Psoas muscle (tissue), 8 donors: ENCODE measurements around the gene B3GNT9. TPM values are rescaled to one million over a fixed set of nuclear protein-coding genes. Genes with fewer than 3 reads are reported as not detected.
A peak's percentile ranks its signal among the peaks of the same experiment; 100 is the strongest.

Source experiments
- ATAC-seq, 4 donors: fragments of 200-7000 bp; cut with Tn5 transposase; one replicate each; pipeline ENCODE4 v1.9.1; 2020; ENCODE audit warnings: moderate library complexity in 3 of 4, mild to moderate bottlenecking in 2 of 4
- DNase-seq, 2 donors: peaks; one replicate each; pipeline ENCODE4 v3.0.0-alpha.2; 2020
- H3K27ac ChIP-seq: fragments of 200-600 bp; one replicate; pipeline ENCODE4 v1.8.0; 2022
- H3K27me3 ChIP-seq, 3 donors: fragments of 200-600 bp in 1 of 3; one replicate each; pipeline versions ENCODE4 v1.6.1 to v1.8.0; 2013 to 2022; ENCODE audit warnings: low read length in 2 of 3, mild to moderate bottlenecking in 2 of 3, moderate library complexity in 1 of 3; ENCODE audit not compliant: insufficient read depth in 3 of 3
- H3K36me3 ChIP-seq, 2 donors: fragments of 200-600 bp in 1 of 2; one replicate each; pipeline versions ENCODE4 v1.6.1 to v1.8.0; 2013 to 2022; ENCODE audit warnings: low read depth in 1 of 2, mild to moderate bottlenecking in 1 of 2, moderate library complexity in 1 of 2; ENCODE audit not compliant: insufficient read depth in 1 of 2
- H3K4me1 ChIP-seq: fragments of 200-600 bp; one replicate; pipeline ENCODE4 v1.8.0; 2022
- H3K4me3 ChIP-seq: fragments of 200-600 bp; one replicate; pipeline ENCODE4 v1.8.0; 2022; ENCODE audit warnings: mild to moderate bottlenecking
- H3K9me3 ChIP-seq: fragments of 200-600 bp; one replicate; pipeline ENCODE4 v1.8.0; 2022
- CTCF ChIP-seq: fragments of 200-600 bp; IDR thresholded peaks from one replicate; pipeline ENCODE4 v1.8.0; 2022; ENCODE audit warnings: antibody characterized with exemption
- WGBS, 3 donors: extraction: QIAGEN DNeasy Blood & Tissue Kit; methylation state at CpG; one replicate each; pipeline versions ENCODE4 v1.1.6 to v1.1.7; 2013; 5-methylcytosine and 5-hydroxymethylcytosine counted together
- intact Hi-C, 2 donors: fragments of 100-400 bp; cut with DNase I; formaldehyde crosslinking; loops; one replicate each; pipeline versions ENCODE4 v1.11.0 to v1.14.2; 2022
- polyA plus RNA-seq, 3 donors: library from polyadenylated mRNA; stranded (reverse); fragments of 200-250 nt; gene quantifications; one replicate each; pipeline ENCODE4 v1.2.3, GENCODE V29; 2013
- total RNA-seq, 4 donors: library from RNA; stranded (reverse); fragmentation: NEBNext Ultra II Directional in 2 of 4; extraction: Animal tissue kit (Norgen Biotek cat#: 25700) in 2 of 4; gene quantifications; one replicate each; pipeline versions ENCODE4 v1.2.1 to v1.2.4, GENCODE V29; 2021 to 2023
- donor health status: healthy with polysubstance abuse.
- donor health status: DM: no; HTN: no; CAD: no; lungs with moderate emphysema.
- donor health status: Bipolar disorder and iron deficiency.
- donor health status: healthy.
- donor health status: DM: yes; HTN: yes; CAD: no.
- donor health status: DM: no; HTN: no; CAD: no.
- donor health status: DM: no; HTN: no; CAD: no.
- donor health status: DM: yes; HTN: yes; CAD: no.

Gene B3GNT9
- total and polyA plus RNA-seq, 7 donors, result 0.69 to 4.1 (median 1.2) TPM

- ATAC-seq (no peak), DNase-seq (no peak)
- H3K4me1 ChIP-seq, result peaks cover 41% of the 10 kb centered on the region
- H3K27ac ChIP-seq, result no peak overlapping the region
- WGBS, 3 donors, result 36 to 43% (median 37%) methylated on average over 2 of the region's 2 CpGs
- H3K36me3 ChIP-seq, result no peaks in the 10 kb centered on the region
- intact Hi-C loops, result no loop called here
- H3K27me3 ChIP-seq, result no peaks in the 10 kb centered on the region
- H3K9me3 ChIP-seq, result no peaks in the 10 kb centered on the region
- TF ChIP-seq CTCF, result no peak
- H3K4me3 ChIP-seq, result no peak overlapping the region
Measured at GRCh38 chr16:67181346-67181745, 30.5 kb upstream of the B3GNT9 start.

GRCh38 chr16:67180166-67180565 lies 29.4 kb upstream of the B3GNT9 start:
- Histone ChIP-seq H3K36me3 (peaks cover 0 to 6% of the 10 kb centered on the region in 2 donors), H3K4me1 (peaks cover 35% of the 10 kb centered on the region), H3K27me3 (no peaks in the 10 kb centered on the region), H3K4me3 (no peak overlapping the region), H3K9me3 (no peaks in the 10 kb centered on the region), H3K27ac (no peak overlapping the region)
- 89 to 95% (median 94%) methylated on average over 15 to 16 of the region's 16 CpGs for WGBS, 3 donors
- no peak for ATAC-seq
- no peak for TF ChIP-seq CTCF
- intact Hi-C loops, result no loop called here
- no peak for DNase-seq

- Histone ChIP-seq H3K9me3 (no peaks in the 10 kb centered on the region), H3K27ac (no peak overlapping the region), H3K36me3 (peaks cover 0 to 10% of the 10 kb centered on the region in 2 donors), H3K4me1 (peaks cover 35% of the 10 kb centered on the region), H3K4me3 (no peak overlapping the region), H3K27me3 (no peaks in the 10 kb centered on the region)
- DNase-seq, result no peak
- ATAC-seq, result no peak
- 86 to 90% (median 90%) methylated on average over 13 of the region's 13 CpGs for WGBS, 3 donors
- intact Hi-C loops, result no loop called here
- TF ChIP-seq CTCF, result no peak
Measured at GRCh38 chr16:67179421-67180080, 28.8 kb upstream of the B3GNT9 start.

- TF ChIP-seq CTCF, result no peak
- H3K9me3 ChIP-seq, result no peaks in the 10 kb centered on the region
- H3K27ac ChIP-seq, result peak overlapping the region; percentile 34
- H3K4me1 ChIP-seq, result peaks cover 41% of the 10 kb centered on the region
- ATAC-seq, result peak; percentile 29 to 41 (median 34)
- peak overlapping the region; percentile 60 for H3K4me3 ChIP-seq
- H3K36me3 ChIP-seq, result peaks cover 0 to 10% of the 10 kb centered on the region in 2 donors
- DNase-seq, result peak; percentile 69 to 81
- intact Hi-C loops, result no loop called here
- WGBS, 3 donors, result 4 to 5% (median 5%) methylated on average over 56 to 73 of the region's 73 CpGs
- H3K27me3 ChIP-seq, result no peaks in the 10 kb centered on the region
Measured at GRCh38 chr16:67177743-67178699, 27.2 kb upstream of the B3GNT9 start.
